ENCODE data around the gene SHANK1.

GRCh38 chr19:50723735-50724521 is 4.3 kb upstream of the SHANK1 start:
- no peak for TF ChIP-seq CTCF (IDR thresholded peaks at IDR 0.05)
- TF ChIP-seq POLR2A (IDR thresholded peaks at IDR 0.05) = no peak
